HFFc6 (cell line): ENCODE data around the gene S1PR2. TPM values are rescaled to one million over a fixed set of nuclear protein-coding genes. Genes with fewer than 3 reads are reported as not detected.

ENCODE experiments used
- DNase-seq: peaks from one replicate; pipeline ENCODE4 v3.0.0-alpha.2; 2018
- H3K27ac Mint-ChIP-seq: 2 replicates; pipeline ENCODE4 v1.8.0; 2020; ENCODE audit warnings: mild to moderate bottlenecking, mixed read lengths
- H3K27me3 Mint-ChIP-seq: 2 replicates; pipeline ENCODE4 v1.8.0; 2021; ENCODE audit warnings: mild to moderate bottlenecking, moderate library complexity, mixed read lengths; ENCODE audit not compliant: insufficient read depth
- H3K36me3 Mint-ChIP-seq: 2 replicates; pipeline ENCODE4 v1.8.0; 2021; ENCODE audit warnings: low read depth, mixed read lengths
- H3K4me1 Mint-ChIP-seq: 2 replicates; pipeline ENCODE4 v1.8.0; 2020; ENCODE audit warnings: low read depth, mixed read lengths
- H3K4me3 Mint-ChIP-seq: 2 replicates; pipeline ENCODE4 v1.8.0; 2020; ENCODE audit warnings: mild to moderate bottlenecking, moderate library complexity, mixed read lengths
- H3K9me3 Mint-ChIP-seq: 2 replicates; pipeline ENCODE4 v1.8.0; 2020; ENCODE audit warnings: mild to moderate bottlenecking, mixed read lengths
- CTCF ChIP-seq: fragments of 200-600 bp; sonication (generic); IDR thresholded peaks from 2 replicates; pipeline ENCODE4 v1.5.0; 2021; ENCODE audit warnings: antibody characterized with exemption, mild to moderate bottlenecking
- total RNA-seq, 6 experiments: library from RNA; stranded (reverse); fragmentation: NEBNext Ultra II Directional; extraction: Animal tissue kit (Norgen Biotek cat#: 25700); gene quantifications; 2 replicates in 1 of 6; 3 replicates in 5 of 6; pipeline ENCODE4 v1.2.3, GENCODE V29; 2021

The S1PR2 gene
- total RNA-seq, 6 experiments from 2014 or later: 16.8 to 22.0 (median 20.5) TPM

- 0 out of 2 replicates have a peak, but pooled peaks cover 4% of the 10 kb centered on the region for H3K4me1 Mint-ChIP-seq
- peaks cover 2% of the 10 kb centered on the region; the same call in 1 of the 2 replicates for H3K27me3 Mint-ChIP-seq
- H3K4me3 Mint-ChIP-seq: no peak overlapping the region
- H3K36me3 Mint-ChIP-seq: no peaks in the 10 kb centered on the region
- no peak for TF ChIP-seq CTCF
- no peak overlapping the region for H3K27ac Mint-ChIP-seq
- H3K9me3 Mint-ChIP-seq: no peaks in the 10 kb centered on the region
- no peak for DNase-seq
These were observed 35.6 kb upstream of the S1PR2 start for GRCh38 chr19:10266706-10267105.

- peak; percentile 26 for DNase-seq
- no peaks in the 10 kb centered on the region for H3K9me3 Mint-ChIP-seq
- no peak overlapping the region for H3K4me3 Mint-ChIP-seq
- no peak for TF ChIP-seq CTCF
- no peaks in the 10 kb centered on the region for H3K4me1 Mint-ChIP-seq
- no peak overlapping the region for H3K27ac Mint-ChIP-seq
- H3K36me3 Mint-ChIP-seq: peaks cover under 1% of the 10 kb centered on the region
- H3K27me3 Mint-ChIP-seq: no peaks in the 10 kb centered on the region
These were observed 31.6 kb upstream of the S1PR2 start for GRCh38 chr19:10262771-10263170.

- Mint-ChIP-seq H3K4me3 (no peak overlapping the region), H3K27me3 (no peaks in the 10 kb centered on the region), H3K9me3 (no peaks in the 10 kb centered on the region), H3K27ac (no peak overlapping the region), H3K36me3 (peaks cover 17% of the 10 kb centered on the region), H3K4me1 (peaks cover 6% of the 10 kb centered on the region)
- DNase-seq: no peak
- TF ChIP-seq CTCF: no peak
These were observed 29.0 kb upstream of the S1PR2 start for GRCh38 chr19:10260141-10260584.

- no peaks in the 10 kb centered on the region for H3K9me3 Mint-ChIP-seq
- no peaks in the 10 kb centered on the region for H3K27me3 Mint-ChIP-seq
- no peak overlapping the region for H3K27ac Mint-ChIP-seq
- peak; percentile 78 for DNase-seq
- H3K4me3 Mint-ChIP-seq: no peak overlapping the region
- TF ChIP-seq CTCF: peak; percentile 86
- peaks cover 10% of the 10 kb centered on the region for H3K4me1 Mint-ChIP-seq
- peaks cover 25% of the 10 kb centered on the region for H3K36me3 Mint-ChIP-seq
These were observed 28.2 kb upstream of the S1PR2 start for GRCh38 chr19:10259162-10259905.

- no peaks in the 10 kb centered on the region for H3K9me3 Mint-ChIP-seq
- no peak for TF ChIP-seq CTCF
- H3K4me1 Mint-ChIP-seq: peaks cover 17% of the 10 kb centered on the region
- no peak overlapping the region for H3K27ac Mint-ChIP-seq
- no peak overlapping the region for H3K4me3 Mint-ChIP-seq
- no peak for DNase-seq
- H3K36me3 Mint-ChIP-seq: peaks cover 25% of the 10 kb centered on the region
- H3K27me3 Mint-ChIP-seq: no peaks in the 10 kb centered on the region; the same call in 1 of the 2 replicates
These were observed 27.1 kb upstream of the S1PR2 start for GRCh38 chr19:10258080-10258710.
